Measurements from ENCODE around the gene SLC12A7. TPM values are rescaled to one million over a fixed set of nuclear protein-coding genes. Genes with fewer than 3 reads are reported as not detected.

The SLC12A7 gene
- total RNA-seq, 1 experiment from 2014 or later = 207 TPM

DNA sequence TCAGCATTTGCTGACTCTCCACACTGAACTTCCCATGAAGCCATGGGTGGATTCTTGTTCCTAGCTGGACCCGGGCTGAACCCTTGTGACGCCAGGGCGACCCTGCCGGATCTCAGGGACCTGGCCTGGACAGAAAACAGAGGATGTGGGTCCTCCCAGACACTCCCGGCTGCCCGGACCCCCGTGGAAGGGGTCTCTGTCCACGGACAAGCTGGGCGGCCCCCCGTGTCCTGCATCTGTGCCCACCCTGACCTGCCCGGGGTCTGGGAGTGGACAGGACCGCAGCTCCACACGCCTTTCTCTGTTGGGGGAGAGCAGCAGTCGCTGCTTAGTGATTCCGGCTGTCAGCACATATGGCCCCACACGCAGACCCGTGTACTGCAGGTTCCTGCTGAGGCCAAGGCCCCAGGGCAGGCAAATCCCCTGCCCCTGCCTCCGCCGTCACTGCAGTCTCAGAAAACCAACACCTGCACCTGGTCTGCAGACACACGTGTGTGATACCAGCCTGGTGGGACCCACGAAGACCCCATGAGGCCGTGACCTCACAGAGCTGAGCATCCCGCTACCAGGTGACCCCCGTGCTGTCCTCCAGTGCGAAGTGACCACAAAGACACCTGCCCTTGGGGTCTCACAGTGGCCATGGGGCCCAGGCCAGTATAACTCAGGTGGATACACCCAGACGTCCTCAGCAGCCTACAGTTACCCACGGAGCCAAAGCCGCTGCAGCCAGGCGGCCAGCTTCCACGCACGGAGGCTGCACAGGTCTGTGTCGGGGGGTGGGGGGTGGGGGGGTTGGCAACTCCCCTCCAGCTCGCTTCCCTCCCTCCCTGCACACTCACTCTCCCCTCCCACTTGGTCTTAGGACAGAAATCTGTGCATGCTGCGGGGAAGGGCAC, 52.6 kb downstream of the SLC12A7 start:
- Histone ChIP-seq H3K9me2 (ENCODE audit: insufficient read depth) (no peaks in the 10 kb centered on the region), H2AFZ (no peak overlapping the region), H3K4me1 (replicated peaks; ENCODE audit: insufficient read depth) (no peaks in the 10 kb centered on the region), H3K4me2 (no peak overlapping the region), H3K4me3 (no peak overlapping the region), H3K79me2 (ENCODE audit: low read depth) (no peaks in the 10 kb centered on the region), H3F3A (ENCODE audit: insufficient read depth, low read depth) (0 out of 2 replicates have a peak, but pooled peaks cover 3% of the 10 kb centered on the region), H3K27me3 (ENCODE audit: insufficient read depth, low read depth) (no peaks in the 10 kb centered on the region), H3K36me3 (ENCODE audit: low read depth) (peaks cover 2% of the 10 kb centered on the region; the same call in 1 of the 2 replicates), H4K20me1 (ENCODE audit: insufficient read depth) (peaks cover 15% of the 10 kb centered on the region), H3K27ac (no peak overlapping the region), H3K9me3 (ENCODE audit: insufficient read depth, low read depth) (no peaks in the 10 kb centered on the region)
- no peak for DNase-seq
- intact Hi-C loops (cut with micrococcal nuclease; ENCODE audit: unreplicated experiment) = no loop called here
- no TSS peak for BruUV-seq (replicated peaks)
- TF ChIP-seq EZH2 (IDR thresholded peaks at IDR 0.05; ENCODE audit: low read depth) = no peak
- TF ChIP-seq, protein P1, sequence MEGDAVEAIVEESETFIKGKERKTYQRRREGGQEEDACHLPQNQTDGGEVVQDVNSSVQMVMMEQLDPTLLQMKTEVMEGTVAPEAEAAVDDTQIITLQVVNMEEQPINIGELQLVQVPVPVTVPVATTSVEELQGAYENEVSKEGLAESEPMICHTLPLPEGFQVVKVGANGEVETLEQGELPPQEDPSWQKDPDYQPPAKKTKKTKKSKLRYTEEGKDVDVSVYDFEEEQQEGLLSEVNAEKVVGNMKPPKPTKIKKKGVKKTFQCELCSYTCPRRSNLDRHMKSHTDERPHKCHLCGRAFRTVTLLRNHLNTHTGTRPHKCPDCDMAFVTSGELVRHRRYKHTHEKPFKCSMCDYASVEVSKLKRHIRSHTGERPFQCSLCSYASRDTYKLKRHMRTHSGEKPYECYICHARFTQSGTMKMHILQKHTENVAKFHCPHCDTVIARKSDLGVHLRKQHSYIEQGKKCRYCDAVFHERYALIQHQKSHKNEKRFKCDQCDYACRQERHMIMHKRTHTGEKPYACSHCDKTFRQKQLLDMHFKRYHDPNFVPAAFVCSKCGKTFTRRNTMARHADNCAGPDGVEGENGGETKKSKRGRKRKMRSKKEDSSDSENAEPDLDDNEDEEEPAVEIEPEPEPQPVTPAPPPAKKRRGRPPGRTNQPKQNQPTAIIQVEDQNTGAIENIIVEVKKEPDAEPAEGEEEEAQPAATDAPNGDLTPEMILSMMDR (conservative IDR thresholded peaks at IDR 0.05) = no peak
- ChIA-PET POLR2A (ENCODE audit: unreplicated experiment) (no interaction called here), CTCF (no interaction called here)

DNA sequence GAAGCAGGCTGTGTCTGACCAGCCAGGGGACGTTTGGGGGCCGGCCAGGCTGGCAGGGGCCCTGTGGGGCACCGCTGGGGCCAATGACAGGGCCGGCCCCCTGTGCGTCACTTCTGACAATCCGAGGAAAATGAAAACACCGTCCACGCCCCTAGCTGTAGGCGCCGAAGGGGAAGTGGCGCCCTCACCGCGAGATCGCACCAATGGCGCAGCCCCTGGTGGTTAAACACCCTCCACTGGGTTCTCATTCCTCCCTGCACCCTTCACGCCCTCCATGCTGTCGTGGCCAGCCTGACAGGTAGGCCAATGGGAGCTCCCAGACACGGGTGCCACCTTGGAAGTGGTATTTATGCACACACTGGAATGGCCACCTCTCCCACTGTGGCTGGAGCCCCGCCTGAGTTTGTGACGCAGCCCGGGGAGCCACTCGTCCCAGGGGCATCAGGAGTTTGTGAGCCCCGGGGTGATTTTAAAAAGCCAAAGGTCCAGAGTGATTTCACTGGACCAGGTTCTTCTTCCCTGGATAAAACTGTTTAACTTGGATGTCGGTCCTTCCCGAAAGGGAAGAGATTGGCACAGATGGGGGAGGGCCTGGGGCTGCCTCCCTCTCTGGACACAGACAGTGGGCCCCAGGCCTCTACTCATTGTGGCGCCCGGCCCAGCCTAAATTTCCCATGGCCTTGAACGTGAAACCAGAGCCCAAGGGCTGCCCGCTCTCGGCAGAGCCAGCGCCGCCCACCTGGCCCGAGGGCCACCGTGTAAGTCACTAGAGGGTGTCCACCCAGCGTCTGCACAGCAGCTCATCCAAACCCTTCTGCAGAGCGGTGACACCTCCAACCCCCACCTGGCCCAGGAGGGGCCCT, 53.5 kb downstream of the SLC12A7 start:
- no peak overlapping the region for H2AFZ ChIP-seq
- no peaks in the 10 kb centered on the region for H3K9me2 ChIP-seq (ENCODE audit: insufficient read depth)
- TF ChIP-seq, protein P1 (conservative IDR thresholded peaks at IDR 0.05) = no peak
- TF ChIP-seq EZH2 (IDR thresholded peaks at IDR 0.05; ENCODE audit: low read depth) = no peak
- POLR2A ChIA-PET (ENCODE audit: unreplicated experiment) = no interaction called here
- no peak overlapping the region for H3K4me3 ChIP-seq
- H3K4me2 ChIP-seq = no peak overlapping the region
- CTCF ChIA-PET = no interaction called here
- H3K9me3 ChIP-seq (ENCODE audit: insufficient read depth, low read depth) = no peaks in the 10 kb centered on the region
- peaks cover 15% of the 10 kb centered on the region for H4K20me1 ChIP-seq (ENCODE audit: insufficient read depth)
- H3K79me2 ChIP-seq (ENCODE audit: low read depth) = no peaks in the 10 kb centered on the region
- BruUV-seq (replicated peaks) = no TSS peak
- no peak for DNase-seq
- no peaks in the 10 kb centered on the region for H3K27me3 ChIP-seq (ENCODE audit: insufficient read depth, low read depth)
- H3K36me3 ChIP-seq (ENCODE audit: low read depth) = peaks cover 2% of the 10 kb centered on the region; the same call in 1 of the 2 replicates
- H3K4me1 ChIP-seq (replicated peaks; ENCODE audit: insufficient read depth) = no peaks in the 10 kb centered on the region
- H3F3A ChIP-seq (ENCODE audit: insufficient read depth, low read depth) = 0 out of 2 replicates have a peak, but pooled peaks cover 3% of the 10 kb centered on the region
- intact Hi-C loops (cut with micrococcal nuclease; ENCODE audit: unreplicated experiment) = no loop called here
- no peak overlapping the region for H3K27ac ChIP-seq

DNA sequence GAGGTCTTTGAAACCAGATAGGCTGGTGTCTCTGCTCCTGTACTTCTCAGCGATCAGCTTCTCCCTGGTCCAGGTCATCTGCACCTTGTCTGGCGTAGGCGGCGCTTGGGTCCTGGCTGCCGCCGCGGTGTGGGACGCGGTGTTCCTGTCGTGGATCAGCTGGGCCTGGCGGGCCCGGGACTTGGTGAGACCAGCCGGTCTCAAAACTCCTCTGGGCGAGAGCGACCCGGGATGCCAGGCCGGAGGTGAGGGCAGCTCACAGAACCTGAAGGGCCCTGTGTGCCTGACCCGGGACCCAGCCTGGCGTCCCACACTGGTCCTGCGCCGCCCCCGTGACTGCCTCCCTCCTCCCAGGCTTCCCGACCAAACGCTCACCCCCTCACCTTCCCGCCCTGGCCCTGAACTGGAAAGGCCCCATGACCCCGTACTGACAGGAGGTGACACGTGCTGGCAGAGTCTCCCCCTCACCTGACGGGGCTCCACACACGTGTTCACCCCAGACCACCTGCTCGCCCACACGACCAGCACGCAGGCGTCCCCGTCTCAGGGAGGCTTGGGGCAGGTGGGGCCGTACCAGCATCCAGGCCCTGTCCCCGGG, 54.3 kb downstream of the SLC12A7 start:
- no peak overlapping the region for H3K27ac ChIP-seq
- intact Hi-C loops (cut with micrococcal nuclease; ENCODE audit: unreplicated experiment) = no loop called here
- CTCF ChIA-PET = no interaction called here
- no TSS peak for BruUV-seq (replicated peaks)
- H3K9me3 ChIP-seq (ENCODE audit: insufficient read depth, low read depth) = no peaks in the 10 kb centered on the region
- no peak overlapping the region for H2AFZ ChIP-seq
- peaks cover 15% of the 10 kb centered on the region for H4K20me1 ChIP-seq (ENCODE audit: insufficient read depth)
- H3K9me2 ChIP-seq (ENCODE audit: insufficient read depth) = no peaks in the 10 kb centered on the region
- no peak overlapping the region for H3K4me3 ChIP-seq
- H3K36me3 ChIP-seq (ENCODE audit: low read depth) = peaks cover 2% of the 10 kb centered on the region; the same call in 1 of the 2 replicates
- no peak for DNase-seq
- TF ChIP-seq, protein P1 (conservative IDR thresholded peaks at IDR 0.05) = no peak
- TF ChIP-seq EZH2 (IDR thresholded peaks at IDR 0.05; ENCODE audit: low read depth) = no peak
- H3K4me1 ChIP-seq (replicated peaks; ENCODE audit: insufficient read depth) = no peaks in the 10 kb centered on the region
- POLR2A ChIA-PET (ENCODE audit: unreplicated experiment) = no interaction called here
- H3K4me2 ChIP-seq = no peak overlapping the region
- no peaks in the 10 kb centered on the region for H3K27me3 ChIP-seq (ENCODE audit: insufficient read depth, low read depth)
- 0 out of 2 replicates have a peak, but pooled peaks cover 3% of the 10 kb centered on the region for H3F3A ChIP-seq (ENCODE audit: insufficient read depth, low read depth)
- H3K79me2 ChIP-seq (ENCODE audit: low read depth) = no peaks in the 10 kb centered on the region

All from PC-9 (cell line).